ENCODE results near the gene RNF212.

The RNF212 gene

GRCh38 chr4:1085404-1085799 lies 28.0 kb downstream of the RNF212 start:
- H3K4me3 Mint-ChIP-seq, result no peak overlapping the region
- peaks cover 5% of the 10 kb centered on the region for H3K36me3 Mint-ChIP-seq
- H3K9me3 Mint-ChIP-seq, result peaks cover 19% of the 10 kb centered on the region
- H3K27ac Mint-ChIP-seq, result no peak overlapping the region
- H3K4me1 Mint-ChIP-seq, result peaks cover 13% of the 10 kb centered on the region
- H3K27me3 Mint-ChIP-seq, result peaks cover 49% of the 10 kb centered on the region
- ATAC-seq, result no peak

- Mint-ChIP-seq H3K9me3 (peaks cover 16% of the 10 kb centered on the region), H3K27me3 (peaks cover 54% of the 10 kb centered on the region), H3K4me1 (peaks cover 13% of the 10 kb centered on the region), H3K27ac (no peak overlapping the region), H3K4me3 (no peak overlapping the region), H3K36me3 (peaks cover 1% of the 10 kb centered on the region)
- no peak for ATAC-seq
Observed at GRCh38 chr4:1084796-1085403, 28.5 kb downstream of the RNF212 start.

DNA sequence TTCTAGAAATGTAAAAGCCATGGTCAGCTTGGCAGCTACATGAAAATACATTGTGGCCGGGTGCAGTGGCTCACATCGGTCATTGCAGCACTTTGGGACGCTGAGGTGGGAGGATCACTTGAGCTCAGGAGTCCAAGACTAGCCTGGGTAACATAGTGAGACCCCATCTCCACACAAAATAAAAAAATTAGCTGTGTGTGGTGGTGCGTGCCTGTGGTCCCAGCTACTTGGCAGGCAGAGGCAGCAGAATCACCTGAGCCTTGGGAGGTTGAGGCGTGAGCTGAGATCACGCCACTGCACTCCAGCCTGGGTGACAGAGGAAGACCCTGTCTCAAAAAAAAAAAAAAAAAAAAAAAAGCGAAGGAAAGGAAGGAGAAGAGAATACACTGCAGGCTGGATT lies 29.0 kb downstream of the RNF212 start:
- Mint-ChIP-seq H3K9me3 (peaks cover 11% of the 10 kb centered on the region), H3K27ac (no peak overlapping the region), H3K36me3 (no peaks in the 10 kb centered on the region), H3K4me1 (peaks cover 13% of the 10 kb centered on the region), H3K4me3 (no peak overlapping the region), H3K27me3 (peaks cover 59% of the 10 kb centered on the region)
- ATAC-seq, result no peak

- Mint-ChIP-seq H3K27me3 (peaks cover 60% of the 10 kb centered on the region), H3K27ac (no peak overlapping the region), H3K4me3 (no peak overlapping the region), H3K9me3 (peaks cover 2% of the 10 kb centered on the region), H3K36me3 (no peaks in the 10 kb centered on the region), H3K4me1 (peaks cover 13% of the 10 kb centered on the region)
- peak; percentile 70 for ATAC-seq
Observed at GRCh38 chr4:1082215-1083182, 30.9 kb downstream of the RNF212 start.

GRCh38 chr4:1081689-1082040 lies 31.7 kb downstream of the RNF212 start:
- Mint-ChIP-seq H3K4me3 (no peak overlapping the region), H3K27ac (no peak overlapping the region), H3K36me3 (no peaks in the 10 kb centered on the region), H3K4me1 (peaks cover 13% of the 10 kb centered on the region), H3K9me3 (peaks cover 2% of the 10 kb centered on the region), H3K27me3 (peaks cover 60% of the 10 kb centered on the region)
- ATAC-seq, result no peak

DNA sequence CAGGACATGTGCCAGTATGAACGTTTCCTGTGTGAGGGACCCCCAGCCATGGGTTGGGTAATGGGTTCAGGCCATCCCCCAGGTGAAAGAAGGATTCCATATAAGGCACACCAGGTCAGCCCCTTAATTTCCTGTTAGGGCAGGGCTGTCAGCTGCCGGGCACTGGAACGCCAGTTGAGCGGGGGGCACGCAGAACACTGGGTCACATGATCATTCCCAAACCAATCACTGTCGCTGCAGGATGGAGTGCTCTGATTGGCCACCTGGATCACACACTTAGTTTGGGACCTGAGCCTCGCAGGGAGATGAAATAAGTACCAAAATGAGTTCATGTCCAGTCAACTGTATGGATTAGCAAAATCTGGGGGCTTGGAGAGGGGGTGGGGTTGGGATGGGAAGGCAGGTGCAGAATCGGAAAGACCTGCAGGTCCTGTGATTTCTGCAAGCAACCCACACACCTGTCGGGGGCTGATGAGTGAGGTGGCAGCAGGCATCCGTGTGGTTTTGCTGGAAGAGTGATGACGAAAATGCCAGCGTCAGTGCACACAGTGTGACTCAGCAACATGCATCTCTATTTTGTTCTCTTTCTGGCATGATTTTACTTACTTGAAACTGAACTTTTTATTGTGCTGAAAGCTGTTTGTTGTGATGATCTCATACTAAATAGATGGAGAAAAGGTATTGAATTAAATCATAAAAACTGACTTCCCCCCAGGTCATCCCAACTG lies 32.2 kb downstream of the RNF212 start:
- H3K4me1 Mint-ChIP-seq, result peaks cover 13% of the 10 kb centered on the region
- no peak overlapping the region for H3K4me3 Mint-ChIP-seq
- H3K27ac Mint-ChIP-seq, result no peak overlapping the region
- ATAC-seq, result no peak
- H3K27me3 Mint-ChIP-seq, result peaks cover 57% of the 10 kb centered on the region
- H3K36me3 Mint-ChIP-seq, result no peaks in the 10 kb centered on the region
- peaks cover 2% of the 10 kb centered on the region for H3K9me3 Mint-ChIP-seq

GRCh38 chr4:1080432-1080831 lies 32.9 kb downstream of the RNF212 start:
- Mint-ChIP-seq H3K4me3 (no peak overlapping the region), H3K9me3 (peaks cover 2% of the 10 kb centered on the region), H3K27me3 (peaks cover 50% of the 10 kb centered on the region), H3K27ac (no peak overlapping the region), H3K4me1 (peaks cover 13% of the 10 kb centered on the region), H3K36me3 (no peaks in the 10 kb centered on the region)
- ATAC-seq, result no peak

GRCh38 chr4:1079711-1080265 lies 33.6 kb downstream of the RNF212 start:
- H3K36me3 Mint-ChIP-seq, result no peaks in the 10 kb centered on the region
- no peak overlapping the region for H3K4me3 Mint-ChIP-seq
- peaks cover 2% of the 10 kb centered on the region for H3K9me3 Mint-ChIP-seq
- peaks cover 13% of the 10 kb centered on the region for H3K4me1 Mint-ChIP-seq
- peaks cover 47% of the 10 kb centered on the region for H3K27me3 Mint-ChIP-seq
- no peak overlapping the region for H3K27ac Mint-ChIP-seq
- no peak for ATAC-seq

- no peak for ATAC-seq
- H3K27me3 Mint-ChIP-seq, result peaks cover 42% of the 10 kb centered on the region
- peaks cover 13% of the 10 kb centered on the region for H3K4me1 Mint-ChIP-seq
- H3K9me3 Mint-ChIP-seq, result peaks cover 2% of the 10 kb centered on the region
- H3K36me3 Mint-ChIP-seq, result no peaks in the 10 kb centered on the region
- no peak overlapping the region for H3K4me3 Mint-ChIP-seq
- H3K27ac Mint-ChIP-seq, result no peak overlapping the region
Observed at GRCh38 chr4:1078490-1078889, 34.9 kb downstream of the RNF212 start.

GRCh38 chr4:1077711-1078477 lies 35.5 kb downstream of the RNF212 start:
- peaks cover 36% of the 10 kb centered on the region for H3K27me3 Mint-ChIP-seq
- no peak overlapping the region for H3K4me3 Mint-ChIP-seq
- peaks cover 2% of the 10 kb centered on the region for H3K9me3 Mint-ChIP-seq
- H3K4me1 Mint-ChIP-seq, result peaks cover 16% of the 10 kb centered on the region
- no peak for ATAC-seq
- no peak overlapping the region for H3K27ac Mint-ChIP-seq
- no peaks in the 10 kb centered on the region for H3K36me3 Mint-ChIP-seq

DNA sequence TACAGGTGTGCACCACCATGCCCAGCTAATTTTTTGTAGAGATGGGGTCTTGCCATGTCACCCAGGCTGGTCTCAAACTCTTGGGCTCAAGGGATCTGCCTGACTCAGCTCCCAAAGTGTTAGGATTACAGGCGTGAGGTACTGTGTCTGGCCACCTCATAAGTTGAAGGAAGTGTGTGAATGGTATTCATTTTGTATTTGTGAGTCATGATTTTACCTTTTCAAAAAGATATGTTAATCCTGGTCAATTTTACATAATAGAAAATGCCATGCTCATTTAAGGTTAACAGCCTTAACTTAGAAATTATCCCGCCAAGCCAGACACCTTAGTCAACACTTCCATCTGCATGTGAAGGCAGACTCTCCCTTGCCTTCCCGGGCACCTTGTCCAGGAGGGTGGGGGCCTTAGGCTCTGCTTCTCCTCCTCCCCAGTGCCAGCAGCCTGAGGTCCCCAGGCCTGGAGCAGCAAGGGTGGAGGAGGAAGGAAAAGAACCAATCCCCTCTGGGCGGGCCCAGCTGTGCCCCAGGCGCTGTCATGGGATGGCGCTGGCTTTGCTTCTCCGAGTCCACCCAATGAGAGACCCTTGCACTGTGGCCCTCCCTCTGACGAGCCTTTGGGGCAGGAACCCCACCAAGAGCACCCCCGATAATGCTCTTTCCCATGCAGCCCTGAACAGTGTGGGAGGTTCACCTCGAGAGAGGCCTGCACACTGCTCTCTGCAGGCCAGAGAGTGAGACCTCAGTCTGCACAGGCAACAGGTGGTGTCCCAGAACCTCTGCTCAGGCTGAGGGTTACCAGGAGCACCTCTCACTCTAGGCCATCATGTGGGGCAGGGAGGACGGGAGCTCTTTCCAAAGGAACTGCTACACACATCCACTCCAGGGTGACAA lies 37.3 kb downstream of the RNF212 start:
- H3K36me3 Mint-ChIP-seq, result no peaks in the 10 kb centered on the region
- no peak overlapping the region for H3K4me3 Mint-ChIP-seq
- peaks cover 2% of the 10 kb centered on the region for H3K9me3 Mint-ChIP-seq
- peaks cover 18% of the 10 kb centered on the region for H3K27me3 Mint-ChIP-seq
- peaks cover 7% of the 10 kb centered on the region for H3K4me1 Mint-ChIP-seq
- no peak overlapping the region for H3K27ac Mint-ChIP-seq
- ATAC-seq, result peak; percentile 49

DNA sequence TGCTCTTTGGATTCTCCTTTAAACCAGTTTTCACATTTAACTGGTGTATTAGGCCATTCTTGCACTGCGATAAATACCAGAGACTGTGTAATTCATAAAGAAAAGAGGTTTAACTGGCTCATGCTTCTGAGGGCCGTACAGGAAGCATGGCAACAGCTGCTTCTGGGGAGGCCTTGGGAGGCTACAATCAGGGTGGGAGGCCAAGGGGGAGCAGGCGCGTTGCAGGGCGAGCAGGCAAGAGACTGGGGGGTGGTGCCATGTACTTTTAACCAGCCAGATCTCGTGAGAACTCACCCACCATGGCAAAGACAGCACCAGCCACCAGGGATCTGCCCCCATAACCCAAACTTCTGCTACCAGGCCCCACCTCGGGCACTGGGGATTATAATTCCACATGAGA lies 38.1 kb downstream of the RNF212 start:
- Mint-ChIP-seq H3K4me3 (no peak overlapping the region), H3K27ac (no peak overlapping the region), H3K27me3 (peaks cover 13% of the 10 kb centered on the region), H3K36me3 (no peaks in the 10 kb centered on the region), H3K9me3 (no peaks in the 10 kb centered on the region), H3K4me1 (peaks cover 7% of the 10 kb centered on the region)
- no peak for ATAC-seq

DNA sequence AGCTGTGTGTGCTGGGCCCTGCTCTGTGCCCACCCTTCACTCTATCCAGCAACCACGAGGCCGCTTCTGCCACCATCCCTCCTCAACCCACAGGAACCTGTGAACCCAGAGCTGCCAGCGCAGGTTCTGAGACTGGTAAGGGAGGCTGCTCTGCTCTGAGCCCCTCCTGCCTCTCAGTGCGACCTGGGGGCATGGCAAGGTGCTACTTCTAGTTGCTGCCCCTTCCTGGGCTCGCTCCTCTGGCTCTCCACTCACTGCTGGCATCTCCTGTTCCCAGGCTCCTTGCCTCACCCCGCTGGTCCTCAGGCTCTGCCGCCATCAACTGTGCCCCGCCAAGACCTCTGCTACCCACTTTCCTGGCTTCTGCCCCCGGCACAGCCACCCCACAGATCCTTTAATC lies 39.3 kb downstream of the RNF212 start:
- no peaks in the 10 kb centered on the region for H3K36me3 Mint-ChIP-seq
- no peaks in the 10 kb centered on the region for H3K9me3 Mint-ChIP-seq
- H3K4me3 Mint-ChIP-seq, result no peak overlapping the region
- H3K27me3 Mint-ChIP-seq, result peaks cover 15% of the 10 kb centered on the region
- peaks cover 7% of the 10 kb centered on the region for H3K4me1 Mint-ChIP-seq
- ATAC-seq, result peak; percentile 16
- peak overlapping the region; percentile 5 for H3K27ac Mint-ChIP-seq
